Loucy (cell line): ENCODE measurements around the gene SALL2.

ENCODE experiments used
- CTCF ChIP-seq: fragments of 200-600 bp; sonication (generic); conservative IDR thresholded peaks from 2 replicates; pipeline ENCODE4 v1.5.1; 2014; ENCODE audit warnings: mild to moderate bottlenecking, antibody characterized with exemption, low read length
- EZH2phosphoT487 ChIP-seq: fragments of 200-600 bp; IDR thresholded peaks from 2 replicates; pipeline ENCODE4 v1.6.1; 2018; ENCODE audit warnings: antibody characterized with exemption, mild to moderate bottlenecking, moderate library complexity, borderline replicate concordance

GRCh38 chr14:21534576-21534975 lies 8.4 kb upstream of the SALL2 start:
- TF ChIP-seq CTCF = no peak
- no peak for TF ChIP-seq EZH2phosphoT487
